Prostate gland (tissue), 2 donors: Measurements from ENCODE around the gene RFX6. TPM values are rescaled to one million over a fixed set of nuclear protein-coding genes. Genes with fewer than 3 reads are reported as not detected.
A peak's percentile ranks its signal among the peaks of the same experiment; 100 is the strongest.

Source experiments
- DNase-seq: peaks from one replicate; pipeline ENCODE4 v3.0.0-alpha.2; 2019; ENCODE audit warnings: low spot score
- H3K27ac ChIP-seq, 2 donors: fragments of 200-600 bp; sonication (generic); 2 replicates each; pipeline ENCODE4 v1.5.1; 2017 to 2019
- H3K27me3 ChIP-seq: fragments of 200-600 bp; sonication (generic); replicated peaks from 2 replicates; pipeline ENCODE4 v1.5.1; 2019; ENCODE audit not compliant: insufficient read depth
- H3K36me3 ChIP-seq, 2 donors: fragments of 200-600 bp; sonication (generic); 1 replicate in 1 of 2; 2 replicates in 1 of 2; pipeline versions ENCODE4 v1.5.1 to v1.8.1; 2017 to 2019
- H3K4me1 ChIP-seq: fragments of 200-600 bp; sonication (generic); replicated peaks from 2 replicates; pipeline ENCODE4 v1.5.1; 2019
- H3K4me3 ChIP-seq, 2 donors: fragments of 200-600 bp; sonication (generic); 2 replicates each; pipeline ENCODE4 v1.5.1; 2017 to 2019
- H3K9me3 ChIP-seq: fragments of 200-600 bp; sonication (generic); 2 replicates; pipeline ENCODE4 v1.5.1; 2017
- POLR2A ChIP-seq: fragments of 450-650 bp; IDR thresholded peaks from one replicate; pipeline ENCODE4 v1.6.1; 2016; ENCODE audit warnings: antibody characterized with exemption, mild to moderate bottlenecking
- POLR2AphosphoS5 ChIP-seq: sonication (generic); formaldehyde crosslinking; IDR thresholded peaks from one replicate; pipeline ENCODE4 v1.6.1; 2017; ENCODE audit warnings: antibody characterized with exemption
- whole genome bisulfite sequencing: methylation state at CpG from one replicate; pipeline ENCODE4 v1.1.5; 2018; 5-methylcytosine and 5-hydroxymethylcytosine counted together
- intact Hi-C: fragments of 100-400 bp; cut with DNase I; formaldehyde crosslinking; loops from one replicate; pipeline ENCODE4 v1.14.2; 2022
- total RNA-seq, 2 donors: library from RNA; depleted of rRNA; stranded (reverse); fragments of >200 nt; gene quantifications; one replicate each; pipeline ENCODE4 v1.1.0, GENCODE V29; 2016
- TF ChIP-seq, protein P1 (sequence below), 4 experiments: fragments of 200-600 bp in 2 of 4; fragments of 450-650 bp in 2 of 4; sonication (generic) in 2 of 4; IDR thresholded peaks; 1 replicate in 3 of 4; 2 replicates in 1 of 4; pipeline ENCODE4 v1.5.1; 2016 to 2019; ENCODE audit warnings: antibody characterized with exemption in 4 of 4, mild to moderate bottlenecking in 2 of 4, moderate library complexity in 2 of 4

Gene RFX6
- total RNA-seq, 2 donors from 2014 or later: 0.74 TPM; not detected in 1

DNA sequence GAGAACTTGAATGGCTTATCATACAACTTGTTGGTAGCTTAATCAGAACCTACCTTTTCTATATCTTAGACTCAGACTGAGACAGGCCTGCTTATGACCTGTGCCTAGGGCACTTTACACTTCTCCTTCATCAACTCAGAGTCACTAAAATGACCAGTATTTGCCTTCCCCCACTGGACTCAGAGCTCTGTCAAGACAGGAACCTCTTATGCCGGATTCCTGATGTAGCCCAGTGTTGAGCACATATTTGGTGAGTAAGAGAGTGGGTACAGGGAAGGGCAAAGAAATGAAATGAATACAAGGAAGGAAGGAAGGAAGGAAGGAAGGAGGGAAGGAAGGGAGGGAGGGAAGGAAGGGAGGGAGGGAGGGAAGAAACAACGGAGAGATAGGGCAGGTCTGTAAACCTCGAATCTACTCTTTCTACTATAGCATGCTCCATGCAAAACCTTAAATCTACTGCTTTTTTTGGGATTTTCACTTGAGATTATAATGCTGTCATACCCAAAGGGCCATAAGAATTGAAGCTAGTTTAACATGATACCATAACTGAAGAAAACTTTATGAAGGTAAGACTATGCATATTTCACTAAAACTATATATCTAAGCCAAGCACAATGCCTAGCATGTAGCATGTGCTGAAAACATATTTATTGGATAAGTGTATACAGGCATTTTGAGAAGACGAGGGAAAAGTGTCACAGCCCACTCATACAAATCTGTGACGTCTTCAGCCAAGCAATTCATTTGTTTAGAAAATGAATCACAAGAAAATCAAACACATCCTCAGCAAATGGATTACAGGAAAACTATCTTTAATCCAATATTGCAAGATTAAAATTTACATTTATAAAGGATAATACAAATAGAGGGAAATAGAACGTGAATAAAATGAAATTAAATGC lies 89.9 kb downstream of the RFX6 start:
- no peaks in the 10 kb centered on the region for H3K4me1 ChIP-seq
- no peak for TF ChIP-seq POLR2A
- TF ChIP-seq, protein P1, sequence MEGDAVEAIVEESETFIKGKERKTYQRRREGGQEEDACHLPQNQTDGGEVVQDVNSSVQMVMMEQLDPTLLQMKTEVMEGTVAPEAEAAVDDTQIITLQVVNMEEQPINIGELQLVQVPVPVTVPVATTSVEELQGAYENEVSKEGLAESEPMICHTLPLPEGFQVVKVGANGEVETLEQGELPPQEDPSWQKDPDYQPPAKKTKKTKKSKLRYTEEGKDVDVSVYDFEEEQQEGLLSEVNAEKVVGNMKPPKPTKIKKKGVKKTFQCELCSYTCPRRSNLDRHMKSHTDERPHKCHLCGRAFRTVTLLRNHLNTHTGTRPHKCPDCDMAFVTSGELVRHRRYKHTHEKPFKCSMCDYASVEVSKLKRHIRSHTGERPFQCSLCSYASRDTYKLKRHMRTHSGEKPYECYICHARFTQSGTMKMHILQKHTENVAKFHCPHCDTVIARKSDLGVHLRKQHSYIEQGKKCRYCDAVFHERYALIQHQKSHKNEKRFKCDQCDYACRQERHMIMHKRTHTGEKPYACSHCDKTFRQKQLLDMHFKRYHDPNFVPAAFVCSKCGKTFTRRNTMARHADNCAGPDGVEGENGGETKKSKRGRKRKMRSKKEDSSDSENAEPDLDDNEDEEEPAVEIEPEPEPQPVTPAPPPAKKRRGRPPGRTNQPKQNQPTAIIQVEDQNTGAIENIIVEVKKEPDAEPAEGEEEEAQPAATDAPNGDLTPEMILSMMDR (IDR thresholded peaks at IDR 0.05): no peak
- 70% methylated on average over 6 of the region's 6 CpGs for WGBS
- H3K36me3 ChIP-seq: no peaks in the 10 kb centered on the region
- intact Hi-C loops: no loop called here
- no peak overlapping the region for H3K27ac ChIP-seq
- no peaks in the 10 kb centered on the region for H3K27me3 ChIP-seq
- no peaks in the 10 kb centered on the region for H3K9me3 ChIP-seq
- H3K4me3 ChIP-seq: no peak overlapping the region
- DNase-seq: no peak

DNA sequence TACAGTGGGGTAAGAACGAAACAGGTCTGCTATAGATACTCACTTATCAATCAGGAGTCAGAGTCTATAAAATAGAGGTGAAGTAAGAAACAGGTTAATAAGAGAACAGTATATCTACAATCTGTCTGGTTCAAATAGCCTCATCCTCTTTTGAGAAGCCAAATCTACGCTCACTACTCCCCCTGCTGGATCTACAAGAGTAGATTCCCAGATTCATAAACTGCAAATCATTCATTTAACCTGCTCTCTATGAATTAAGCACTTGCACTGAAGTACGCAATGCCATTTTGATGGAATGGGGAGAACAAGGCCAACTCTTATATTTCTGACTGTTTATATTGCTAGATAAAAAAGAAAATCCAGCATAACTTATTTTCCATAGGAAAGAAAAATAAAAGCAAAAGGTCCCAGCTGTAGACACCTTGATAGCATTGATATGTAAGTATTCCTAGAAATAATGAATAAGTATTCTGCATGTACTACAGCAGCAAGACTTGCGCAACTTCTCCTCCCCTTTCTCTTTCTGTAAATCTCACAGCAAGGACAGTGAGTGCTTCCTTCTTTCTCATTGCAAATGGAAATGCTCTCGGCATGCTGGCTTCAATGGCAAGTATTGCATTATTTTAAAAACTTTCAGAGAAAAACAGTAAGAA lies 92.3 kb downstream of the RFX6 start:
- Histone ChIP-seq H3K27me3 (no peaks in the 10 kb centered on the region), H3K9me3 (no peaks in the 10 kb centered on the region), H3K4me1 (no peaks in the 10 kb centered on the region), H3K36me3 (no peaks in the 10 kb centered on the region), H3K4me3 (no peak overlapping the region), H3K27ac (no peak overlapping the region)
- intact Hi-C loops: no loop called here
- 31% methylated on average over 5 of the region's 5 CpGs for WGBS
- peak; percentile 41 for DNase-seq
- TF ChIP-seq, protein P1 (IDR thresholded peaks at IDR 0.05): peak; percentile 34 to 65 (median 58)
- TF ChIP-seq POLR2A (no peak), POLR2AphosphoS5 (peak; percentile 7)

DNA sequence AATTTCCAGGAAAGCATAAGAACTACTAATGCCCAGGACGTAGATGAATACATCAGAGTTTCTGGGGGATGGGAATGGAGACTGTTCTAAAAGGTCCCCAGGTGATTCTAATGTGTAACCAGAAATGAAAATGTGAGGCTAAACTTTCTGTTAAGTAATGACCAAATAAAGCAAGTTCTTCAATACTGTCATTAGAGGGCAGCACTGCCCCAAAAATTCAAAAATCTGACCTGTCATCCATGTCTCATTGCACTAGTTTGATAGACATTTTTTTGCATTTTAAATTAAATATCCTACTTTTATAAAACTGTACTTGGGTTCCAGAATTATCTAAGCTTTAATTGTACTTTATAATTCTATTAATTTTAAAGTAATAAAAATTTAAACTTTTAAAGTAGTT lies 94.9 kb downstream of the RFX6 start:
- H3K4me1 ChIP-seq: no peaks in the 10 kb centered on the region
- TF ChIP-seq, protein P1 (IDR thresholded peaks at IDR 0.05): peak in 3 of 4 experiments; percentile 48 to 58 (median 56)
- TF ChIP-seq POLR2A (no peak), POLR2AphosphoS5 (no peak)
- no peak for DNase-seq
- H3K27me3 ChIP-seq: peaks cover 3% of the 10 kb centered on the region
- intact Hi-C loops: no loop called here
- 7% methylated on average over 1 of the region's 1 CpG for WGBS
- no peak overlapping the region for H3K27ac ChIP-seq
- no peak overlapping the region for H3K4me3 ChIP-seq
- no peaks in the 10 kb centered on the region for H3K9me3 ChIP-seq
- no peaks in the 10 kb centered on the region for H3K36me3 ChIP-seq

DNA sequence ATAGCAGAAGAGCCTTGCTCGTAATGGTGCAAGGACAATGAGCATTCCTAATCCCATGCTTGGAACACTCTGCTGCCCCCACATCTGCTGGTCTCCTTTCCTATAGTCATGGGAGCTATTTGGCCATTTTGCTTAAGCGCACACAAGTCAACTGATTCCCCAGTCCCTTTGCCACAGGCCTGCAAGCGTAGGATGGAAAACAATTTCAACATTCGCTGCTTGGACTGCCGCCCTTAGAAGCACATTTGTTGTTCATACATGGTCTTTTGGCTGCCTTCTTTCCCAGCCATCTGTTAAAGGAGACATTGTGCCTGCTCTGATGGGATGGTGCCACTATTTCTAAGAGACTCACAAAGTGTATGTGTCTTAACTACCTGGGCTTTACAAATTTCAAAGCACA lies 96.9 kb downstream of the RFX6 start:
- no peaks in the 10 kb centered on the region for H3K4me1 ChIP-seq
- H3K27me3 ChIP-seq: peaks cover 3% of the 10 kb centered on the region
- intact Hi-C loops: no loop called here
- H3K36me3 ChIP-seq: no peaks in the 10 kb centered on the region
- WGBS: 87% methylated on average over 5 of the region's 5 CpGs
- no peak for DNase-seq
- no peaks in the 10 kb centered on the region for H3K9me3 ChIP-seq
- no peak overlapping the region for H3K27ac ChIP-seq
- TF ChIP-seq, protein P1 (IDR thresholded peaks at IDR 0.05): no peak
- TF ChIP-seq POLR2A (no peak), POLR2AphosphoS5 (no peak)
- no peak overlapping the region for H3K4me3 ChIP-seq
